ENCODE data around the gene FGR. TPM values are rescaled to one million over a fixed set of nuclear protein-coding genes. Genes with fewer than 3 reads are reported as not detected.

The FGR gene
- total and polyA plus RNA-seq, 11 donors = 1.1 to 25.9 (median 3.3) TPM

DNA sequence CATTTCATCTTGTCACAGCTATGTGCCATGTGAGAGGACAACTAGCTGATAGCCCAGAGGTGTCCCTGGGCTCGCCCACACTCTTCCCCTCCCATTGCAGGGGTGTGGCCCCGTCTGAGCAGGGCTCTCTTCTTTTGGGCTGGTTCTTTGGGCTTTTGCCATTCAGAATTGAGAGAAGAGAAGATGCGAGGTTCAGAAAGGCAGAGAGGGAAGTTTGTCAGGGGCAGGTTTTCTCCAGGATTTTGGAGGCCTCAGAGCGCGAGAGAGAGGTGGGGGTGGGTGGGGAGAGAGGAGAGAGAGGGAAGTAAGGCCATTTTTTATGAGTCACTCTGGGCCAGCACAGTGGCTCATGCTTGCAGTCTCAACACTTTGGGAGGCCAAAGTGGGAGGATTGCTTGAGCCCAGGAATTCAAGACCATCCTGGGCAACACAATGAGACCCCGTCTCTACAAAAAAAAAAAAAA is 31.8 kb upstream of the FGR start:
- no peaks in the 10 kb centered on the region for H3K9me3 ChIP-seq
- ATAC-seq (no peak), DNase-seq (no peak)
- no peak overlapping the region for H3K4me3 ChIP-seq
- no peaks in the 10 kb centered on the region for H3K27me3 ChIP-seq
- 72 to 87% (median 85%) methylated on average over 6 of the region's 6 CpGs for whole genome bisulfite sequencing, 4 donors
- peaks cover 0 to 66% (median 25%) of the 10 kb centered on the region in 12 donors for H3K4me1 ChIP-seq
- TF ChIP-seq, protein P1, sequence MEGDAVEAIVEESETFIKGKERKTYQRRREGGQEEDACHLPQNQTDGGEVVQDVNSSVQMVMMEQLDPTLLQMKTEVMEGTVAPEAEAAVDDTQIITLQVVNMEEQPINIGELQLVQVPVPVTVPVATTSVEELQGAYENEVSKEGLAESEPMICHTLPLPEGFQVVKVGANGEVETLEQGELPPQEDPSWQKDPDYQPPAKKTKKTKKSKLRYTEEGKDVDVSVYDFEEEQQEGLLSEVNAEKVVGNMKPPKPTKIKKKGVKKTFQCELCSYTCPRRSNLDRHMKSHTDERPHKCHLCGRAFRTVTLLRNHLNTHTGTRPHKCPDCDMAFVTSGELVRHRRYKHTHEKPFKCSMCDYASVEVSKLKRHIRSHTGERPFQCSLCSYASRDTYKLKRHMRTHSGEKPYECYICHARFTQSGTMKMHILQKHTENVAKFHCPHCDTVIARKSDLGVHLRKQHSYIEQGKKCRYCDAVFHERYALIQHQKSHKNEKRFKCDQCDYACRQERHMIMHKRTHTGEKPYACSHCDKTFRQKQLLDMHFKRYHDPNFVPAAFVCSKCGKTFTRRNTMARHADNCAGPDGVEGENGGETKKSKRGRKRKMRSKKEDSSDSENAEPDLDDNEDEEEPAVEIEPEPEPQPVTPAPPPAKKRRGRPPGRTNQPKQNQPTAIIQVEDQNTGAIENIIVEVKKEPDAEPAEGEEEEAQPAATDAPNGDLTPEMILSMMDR (IDR thresholded peaks at IDR 0.05) = no peak
- no peak for TF ChIP-seq POLR2A (IDR thresholded peaks at IDR 0.05)
- H3K27ac ChIP-seq = peak overlapping the region in 1 of 12 donors; percentile 13
- H3K36me3 ChIP-seq = peaks cover 0 to 36% (median 17%) of the 10 kb centered on the region in 9 donors
- intact Hi-C loops (cut with DNase I) = loop anchor here in 8 of 10 donors (5.0 to 10.0 kb wide), 8 partner anchors 152 to 372 kb away; partner anchors contain the start of gene GPR3 (in 2 of the 8)

GRCh38 chr1:27666294-27666693 is 31.3 kb upstream of the FGR start:
- peaks cover 0 to 36% (median 17%) of the 10 kb centered on the region in 9 donors for H3K36me3 ChIP-seq
- no peak for ATAC-seq
- WGBS, 4 donors = 92 to 96% (median 94%) methylated on average over 4 of the region's 4 CpGs

DNA sequence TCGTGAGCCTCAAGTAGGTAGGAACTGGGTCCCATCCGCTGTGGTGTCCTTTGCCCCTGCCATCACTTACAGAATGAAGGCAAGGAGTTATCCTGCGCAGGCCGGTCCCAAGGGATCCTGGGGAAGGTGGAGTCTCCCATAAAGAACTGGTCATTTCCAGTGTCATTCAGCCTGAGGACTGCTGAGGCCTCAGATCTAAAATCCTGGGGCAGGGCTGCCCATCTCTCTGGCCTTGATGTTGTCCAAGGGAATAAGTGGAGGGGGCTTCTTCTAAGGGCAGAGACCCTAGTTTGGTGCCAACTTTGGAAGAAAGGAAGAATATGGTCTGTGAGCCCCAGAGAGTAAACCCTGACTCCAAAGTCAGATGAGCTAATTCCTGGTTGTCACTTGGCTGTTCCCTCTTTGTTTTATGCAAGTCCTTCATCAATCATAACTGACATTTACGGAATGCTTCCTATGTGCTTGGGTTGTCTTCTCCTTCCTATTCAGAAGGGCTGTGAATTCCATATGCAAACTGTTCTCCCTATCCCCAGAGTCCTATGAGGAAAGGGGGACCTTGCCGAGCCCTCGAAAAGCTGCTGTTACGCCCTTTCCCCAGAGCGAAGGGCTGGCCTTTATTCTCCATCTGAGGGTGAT is 30.1 kb upstream of the FGR start:
- H3K9me3 ChIP-seq = no peaks in the 10 kb centered on the region
- no peak for DNase-seq
- 80 to 88% (median 87%) methylated on average over 9 of the region's 9 CpGs for WGBS, 4 donors
- no peak for ATAC-seq
- H3K27me3 ChIP-seq = no peaks in the 10 kb centered on the region
- peaks cover 0 to 36% (median 17%) of the 10 kb centered on the region in 9 donors for H3K36me3 ChIP-seq
- peaks cover 4 to 62% (median 26%) of the 10 kb centered on the region in 12 donors for H3K4me1 ChIP-seq
- H3K27ac ChIP-seq = peak overlapping the region in 1 of 12 donors; percentile 34
- no peak overlapping the region for H3K4me3 ChIP-seq
- intact Hi-C loops (cut with DNase I) = loop anchor here in 9 of 10 donors (2.0 to 10.0 kb wide), 9 partner anchors 150 to 370 kb away; partner anchors contain the start of gene GPR3 (in 2 of the 9)
- TF ChIP-seq, protein P1 (IDR thresholded peaks at IDR 0.05) = no peak
- TF ChIP-seq POLR2A (IDR thresholded peaks at IDR 0.05) = no peak

More at GRCh38 chr1:27666294-27666693, 31.3 kb upstream of the FGR start:
- DNase-seq = no peak
- Histone ChIP-seq H3K9me3 (no peaks in the 10 kb centered on the region), H3K4me1 (peaks cover 2 to 63% (median 23%) of the 10 kb centered on the region in 12 donors), H3K27me3 (no peaks in the 10 kb centered on the region), H3K27ac (no peak overlapping the region), H3K4me3 (no peak overlapping the region)
- no peak for TF ChIP-seq POLR2A (IDR thresholded peaks at IDR 0.05)
- TF ChIP-seq, protein P1 (IDR thresholded peaks at IDR 0.05) = no peak
- intact Hi-C loops (cut with DNase I) = loop anchor here in 8 of 10 donors (5.0 to 10.0 kb wide), 8 partner anchors 151 to 371 kb away; partner anchors contain the start of gene GPR3 (in 2 of the 8)

- DNase-seq (peak in 1 of 5 donors; percentile 54), ATAC-seq (no peak)
- Histone ChIP-seq H3K4me1 (peaks cover 4 to 60% (median 26%) of the 10 kb centered on the region in 12 donors), H3K27me3 (no peaks in the 10 kb centered on the region), H3K36me3 (peaks cover 0 to 36% (median 17%) of the 10 kb centered on the region in 9 donors), H3K4me3 (no peak overlapping the region), H3K27ac (peak overlapping the region in 1 of 12 donors; percentile 39), H3K9me3 (no peaks in the 10 kb centered on the region)
- WGBS, 4 donors = 73 to 75% (median 75%) methylated on average over 8 of the region's 8 CpGs
- TF ChIP-seq, protein P1 (IDR thresholded peaks at IDR 0.05) = no peak
- no peak for TF ChIP-seq POLR2A (IDR thresholded peaks at IDR 0.05)
- intact Hi-C loops (cut with DNase I) = loop anchor here (2.0 to 10.0 kb wide), 12 partner anchors 107 to 369 kb away; partner anchors contain the start of gene GPR3 (in 6 of the 10)
Observed at GRCh38 chr1:27664291-27664690, 29.3 kb upstream of the FGR start.

All from heart left ventricle (tissue), 16 donors.